ENCODE data around the gene ISG20.
"Not testable (repeated sequence)": the region's sequence is repeated elsewhere in the genome, so short reads cannot be mapped to it uniquely, and the experiment has no call there.

The ISG20 gene

DNA sequence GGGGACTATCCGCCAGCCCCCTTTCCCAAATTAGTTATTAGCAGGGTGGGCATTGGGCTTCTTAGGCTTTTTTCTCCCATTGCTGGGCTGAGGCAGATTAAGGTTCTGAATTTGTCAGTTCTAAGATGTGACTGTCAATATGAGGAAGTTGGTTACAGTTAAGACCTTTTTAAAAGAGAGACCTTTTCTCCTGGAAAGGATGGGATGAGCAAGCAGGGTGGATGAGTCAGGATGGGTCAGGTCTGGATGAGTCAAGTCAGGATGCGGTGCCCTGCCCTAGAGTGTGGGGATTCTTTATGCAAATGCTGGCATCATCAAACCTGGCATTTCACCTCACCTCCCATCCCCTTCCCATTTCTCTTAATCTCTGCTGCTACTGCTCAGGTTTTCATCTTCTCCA, 15.8 kb upstream of the ISG20 start:
- no peak for TF ChIP-seq JUND (IDR thresholded peaks at IDR 0.05; ENCODE audit: low read depth)
- in situ Hi-C loops (cut with HindIII; ENCODE audit: low pct_unique_long_range_greater_than_20kb, low sequenced_read_pairs): no loop called here
- DNase-seq (ENCODE audit: low read depth in 1 of 2, low spot score in 1 of 2): no peak

DNA sequence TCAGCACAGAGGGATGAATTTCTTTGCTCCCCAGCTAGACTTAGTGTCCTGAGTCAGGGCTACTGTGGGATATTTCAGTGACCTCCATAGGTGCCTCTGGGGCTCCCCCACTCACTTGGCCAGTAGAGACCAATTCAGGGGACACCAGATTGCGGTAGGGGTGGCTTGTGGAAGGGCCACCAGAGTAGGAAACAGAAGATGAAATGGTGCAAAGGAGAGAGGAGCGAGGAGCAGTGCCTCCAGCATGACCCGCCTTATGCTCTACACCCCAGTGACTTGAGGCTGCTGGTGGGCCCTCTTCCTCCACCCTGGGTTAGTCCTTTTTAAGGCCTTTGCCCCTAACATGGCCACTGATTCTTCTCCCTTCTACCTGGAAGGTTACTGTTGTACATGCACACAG, 15.2 kb upstream of the ISG20 start:
- TF ChIP-seq JUND (IDR thresholded peaks at IDR 0.05; ENCODE audit: low read depth): no peak

DNA sequence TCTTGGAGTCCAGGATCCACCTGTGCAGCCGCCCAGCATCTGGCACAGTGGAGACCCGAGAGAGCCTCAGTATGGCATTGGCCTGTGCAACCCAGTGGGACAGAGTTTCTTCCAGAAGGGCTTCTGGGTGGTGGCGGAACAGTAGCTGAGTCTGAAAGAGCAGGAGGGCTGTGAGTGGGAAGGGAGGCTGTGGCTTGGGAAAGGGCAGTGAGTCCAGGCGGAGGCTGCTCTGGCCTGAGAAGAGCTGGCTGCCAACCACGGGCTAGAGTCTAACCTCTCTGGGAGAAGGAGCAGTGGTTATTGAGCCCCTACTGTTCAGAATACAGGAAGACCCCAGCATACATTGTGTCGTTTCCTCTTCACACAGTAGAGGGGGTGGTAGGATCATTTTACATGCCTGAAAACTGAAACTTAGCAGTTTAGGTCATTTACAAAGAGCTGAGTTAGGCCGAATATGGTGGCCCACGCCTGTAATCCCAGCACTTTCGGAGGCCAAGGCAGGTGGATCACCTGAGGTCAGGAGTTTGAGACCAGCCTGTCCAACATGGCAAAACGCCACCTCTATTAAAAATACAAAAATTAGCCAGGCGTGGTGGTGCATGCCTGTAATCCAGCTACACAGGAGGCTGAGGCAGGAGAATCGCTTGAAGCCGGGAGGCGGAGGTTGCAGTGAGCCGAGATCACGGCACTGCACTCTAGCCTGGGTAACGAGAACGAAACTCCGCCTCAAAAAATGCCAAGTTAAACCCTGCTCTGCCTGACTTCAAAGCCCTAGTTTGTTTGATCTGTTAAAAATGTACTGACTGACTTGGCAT, 14.5 kb upstream of the ISG20 start:
- in situ Hi-C loops (cut with HindIII; ENCODE audit: low pct_unique_long_range_greater_than_20kb, low sequenced_read_pairs): no loop called here
- TF ChIP-seq JUND (IDR thresholded peaks at IDR 0.05; ENCODE audit: low read depth): no peak
- DNase-seq (ENCODE audit: low read depth in 1 of 2, low spot score in 1 of 2): no peak

More for the DNA sequence above, 15.2 kb upstream of the ISG20 start:
- no peak for DNase-seq (ENCODE audit: low read depth in 1 of 2, low spot score in 1 of 2)
- in situ Hi-C loops (cut with HindIII; ENCODE audit: low pct_unique_long_range_greater_than_20kb, low sequenced_read_pairs): no loop called here

DNA sequence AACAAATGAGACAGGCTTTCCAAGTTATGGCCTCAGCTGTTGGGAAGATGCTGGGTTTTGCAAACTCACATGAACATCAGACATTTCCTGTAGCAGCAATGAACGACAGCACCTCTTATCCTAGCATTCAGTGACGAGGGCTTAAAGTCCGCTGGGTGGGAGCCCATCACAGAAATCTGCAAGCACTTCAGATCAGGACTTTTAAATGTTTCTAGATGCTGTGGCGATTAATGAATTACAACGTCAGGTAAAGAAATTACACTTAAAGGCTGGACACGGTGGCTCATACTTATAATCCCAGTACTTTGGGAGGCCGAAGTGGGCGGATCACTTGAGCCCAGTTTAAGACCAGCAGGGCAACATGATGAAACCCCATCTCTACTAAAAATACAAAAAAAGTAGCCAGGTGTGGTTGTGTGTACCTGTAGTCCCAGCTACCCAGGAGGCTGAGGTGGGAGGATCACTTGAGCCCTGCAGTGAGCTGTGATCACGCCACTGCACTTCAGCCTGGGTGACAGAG, 13.8 kb upstream of the ISG20 start:
- no peak for DNase-seq (ENCODE audit: low read depth in 1 of 2, low spot score in 1 of 2)
- in situ Hi-C loops (cut with HindIII; ENCODE audit: low pct_unique_long_range_greater_than_20kb, low sequenced_read_pairs): no loop called here
- no peak for TF ChIP-seq JUND (IDR thresholded peaks at IDR 0.05; ENCODE audit: low read depth)

DNA sequence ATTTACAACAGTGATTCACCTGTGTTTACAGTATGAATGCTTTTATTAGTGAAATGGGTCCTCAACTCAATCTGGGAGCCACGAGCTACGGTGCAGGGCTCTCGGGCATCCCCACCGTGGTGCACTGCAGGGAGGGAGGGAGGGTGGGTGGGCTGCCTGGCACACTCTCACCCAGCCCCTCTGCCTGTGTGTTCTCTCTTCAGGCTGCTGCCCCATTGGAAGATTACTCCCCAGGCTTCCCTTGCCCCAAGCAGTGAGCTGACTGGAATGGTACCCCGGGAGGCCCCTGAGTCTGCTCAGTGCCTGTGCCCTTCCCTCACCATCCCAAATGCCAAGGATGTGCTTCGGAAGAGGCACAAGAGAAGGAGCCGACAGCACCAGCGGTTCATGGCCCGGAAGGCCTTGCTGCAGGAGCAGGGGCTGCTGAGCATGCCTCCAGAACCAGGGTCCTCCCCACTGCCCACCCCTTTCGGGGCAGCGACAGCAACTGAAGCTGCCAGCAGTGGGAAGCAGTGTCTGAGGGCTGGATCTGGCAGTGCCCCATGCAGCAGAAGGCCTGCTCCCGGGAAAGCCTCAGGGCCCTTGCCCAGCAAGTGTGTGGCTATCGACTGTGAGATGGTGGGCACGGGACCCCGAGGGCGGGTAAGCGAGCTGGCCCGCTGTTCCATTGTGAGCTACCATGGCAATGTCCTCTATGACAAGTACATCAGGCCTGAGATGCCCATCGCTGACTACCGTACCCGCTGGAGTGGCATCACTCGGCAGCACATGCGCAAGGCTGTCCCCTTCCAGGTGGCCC, 12.7 kb upstream of the ISG20 start:
- in situ Hi-C loops (cut with HindIII; ENCODE audit: low pct_unique_long_range_greater_than_20kb, low sequenced_read_pairs): no loop called here
- TF ChIP-seq JUND (IDR thresholded peaks at IDR 0.05; ENCODE audit: low read depth): no peak
- no peak for DNase-seq (ENCODE audit: low read depth in 1 of 2, low spot score in 1 of 2)

DNA sequence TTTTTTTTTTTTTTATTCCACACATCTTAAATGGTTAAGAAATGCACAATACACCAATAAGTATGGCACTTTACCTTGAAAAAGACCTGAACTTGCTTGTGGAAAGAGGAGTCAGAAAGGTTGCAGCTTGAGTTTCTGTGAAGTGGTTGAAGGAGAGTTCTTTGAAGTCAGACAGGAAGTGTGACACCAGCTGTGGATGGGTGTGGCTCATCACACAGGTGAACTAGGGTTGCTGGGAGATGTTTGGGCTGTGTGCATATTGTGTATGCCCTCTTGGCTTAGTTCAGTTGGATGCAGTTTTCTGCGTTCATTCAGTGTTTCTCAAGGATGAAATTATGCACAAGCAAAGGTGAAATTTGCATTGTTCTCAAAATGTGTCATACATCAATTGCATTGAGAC, 11.4 kb upstream of the ISG20 start:
- in situ Hi-C loops (cut with HindIII; ENCODE audit: low pct_unique_long_range_greater_than_20kb, low sequenced_read_pairs): no loop called here
- DNase-seq (ENCODE audit: low read depth in 1 of 2, low spot score in 1 of 2): no peak
- TF ChIP-seq JUND (IDR thresholded peaks at IDR 0.05; ENCODE audit: low read depth): no peak

DNA sequence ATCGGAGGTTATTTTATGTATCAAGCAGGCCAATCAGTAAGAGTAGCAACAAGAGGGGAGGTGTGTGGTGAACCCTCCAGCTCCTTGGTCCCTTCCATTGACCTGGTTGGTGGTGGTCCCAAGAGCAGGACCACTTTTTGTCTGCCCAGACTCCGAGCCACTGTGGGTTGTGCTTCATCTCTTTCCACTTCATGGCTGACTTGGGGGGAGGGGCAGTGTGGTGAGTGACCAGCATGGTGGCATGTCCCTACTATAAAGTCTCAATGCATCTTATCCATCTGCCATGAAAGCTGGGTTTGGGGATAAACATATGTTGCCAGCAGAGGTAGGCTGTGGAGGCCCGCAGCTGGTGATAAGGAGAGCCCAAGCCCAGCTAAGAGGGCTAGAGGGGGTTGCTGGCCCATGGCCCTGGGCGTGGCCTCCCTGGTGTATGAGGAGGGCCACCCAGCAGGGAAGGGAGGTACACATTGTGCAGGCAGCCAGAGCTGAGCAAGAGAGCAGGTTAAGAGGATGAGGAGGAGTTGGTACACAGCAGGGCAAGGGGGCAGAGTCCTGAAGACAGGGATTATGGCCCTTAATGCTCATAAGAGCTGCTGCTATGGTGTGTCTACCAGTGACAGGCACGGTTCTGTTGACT, 10.7 kb upstream of the ISG20 start:
- in situ Hi-C loops (cut with HindIII; ENCODE audit: low pct_unique_long_range_greater_than_20kb, low sequenced_read_pairs): no loop called here
- TF ChIP-seq JUND (IDR thresholded peaks at IDR 0.05; ENCODE audit: low read depth): no peak
- DNase-seq (ENCODE audit: low read depth in 1 of 2, low spot score in 1 of 2): no peak

DNA sequence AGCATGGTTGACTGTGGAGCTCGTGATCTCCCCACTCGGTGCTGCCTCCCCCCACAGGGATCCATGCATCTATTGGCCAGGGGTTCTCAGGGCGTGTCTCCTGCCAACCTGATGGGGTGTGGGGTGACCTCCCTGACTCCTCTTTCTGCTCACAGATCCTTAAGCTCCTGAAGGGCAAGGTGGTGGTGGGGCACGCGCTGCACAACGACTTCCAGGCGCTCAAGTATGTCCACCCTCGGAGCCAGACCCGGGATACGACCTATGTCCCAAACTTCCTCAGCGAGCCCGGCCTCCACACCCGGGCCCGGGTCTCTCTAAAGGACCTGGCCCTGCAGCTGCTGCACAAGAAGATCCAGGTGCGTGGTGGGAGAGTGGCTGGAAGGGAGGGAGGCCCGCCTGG, 9.7 kb upstream of the ISG20 start:
- no peak for TF ChIP-seq JUND (IDR thresholded peaks at IDR 0.05; ENCODE audit: low read depth)
- in situ Hi-C loops (cut with HindIII; ENCODE audit: low pct_unique_long_range_greater_than_20kb, low sequenced_read_pairs): no loop called here
- no peak for DNase-seq (ENCODE audit: low read depth in 1 of 2, low spot score in 1 of 2)

DNA sequence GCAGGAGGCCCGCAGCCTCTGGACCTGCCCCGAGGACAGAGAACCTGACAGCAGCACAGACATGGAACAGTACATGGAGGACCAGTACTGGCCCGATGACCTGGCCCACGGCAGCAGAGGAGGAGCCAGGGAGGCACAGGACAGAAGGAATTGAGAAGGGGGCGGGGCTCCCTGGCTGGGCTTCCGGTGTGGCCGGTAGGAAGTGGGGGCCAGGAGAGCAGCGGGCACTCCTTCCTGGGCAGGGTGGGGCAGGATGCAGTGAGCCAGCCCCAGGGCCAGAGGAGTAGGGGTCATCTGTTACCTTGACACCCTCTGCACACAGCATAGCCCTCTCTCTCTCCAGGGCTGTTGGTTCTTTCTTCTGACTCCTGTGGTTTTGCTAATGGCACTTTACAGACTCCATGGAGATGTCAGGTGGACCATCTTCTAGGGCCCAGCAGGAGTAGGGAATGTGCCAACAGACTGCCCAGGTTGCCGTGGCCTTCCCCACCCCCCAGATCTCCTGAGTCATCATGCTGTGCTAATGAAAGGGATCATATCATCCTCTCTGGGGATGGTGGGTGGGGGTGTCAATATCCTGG, 8.6 kb upstream of the ISG20 start:
- in situ Hi-C loops (cut with HindIII; ENCODE audit: low pct_unique_long_range_greater_than_20kb, low sequenced_read_pairs): no loop called here
- TF ChIP-seq JUND (IDR thresholded peaks at IDR 0.05; ENCODE audit: low read depth): no peak

DNA sequence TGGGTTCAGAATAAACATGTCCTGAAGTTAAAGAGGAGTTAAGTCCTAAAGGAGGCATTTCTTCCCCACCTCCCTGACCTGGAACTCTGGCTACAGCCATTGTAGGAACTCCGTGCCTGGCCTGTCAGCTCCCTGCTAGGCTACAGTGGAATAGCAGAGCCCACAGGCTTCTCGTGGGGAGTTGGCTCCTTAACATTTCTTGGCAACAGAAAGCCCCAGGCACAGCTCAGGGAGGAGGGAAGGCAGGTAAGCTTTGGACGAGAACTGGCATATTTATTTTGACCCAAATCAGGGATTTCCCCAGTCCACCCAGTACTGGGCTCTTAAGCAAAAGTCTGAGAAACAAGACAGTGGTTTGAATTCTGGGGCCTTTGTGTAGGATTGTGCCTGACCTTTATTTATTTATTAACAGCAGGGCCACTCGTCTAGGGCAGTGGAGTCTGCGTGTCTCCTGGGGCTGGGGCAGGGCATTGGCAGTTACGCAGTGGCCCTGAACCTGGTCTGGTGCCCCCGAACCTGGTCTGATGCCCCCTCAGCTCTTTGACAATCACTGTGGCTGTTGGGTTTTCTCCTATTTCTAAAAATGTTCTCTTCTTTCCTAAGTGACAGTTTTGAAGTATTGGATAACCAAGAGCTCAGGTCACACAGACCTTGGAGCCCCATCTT, 7.9 kb upstream of the ISG20 start:
- TF ChIP-seq JUND (IDR thresholded peaks at IDR 0.05; ENCODE audit: low read depth): no peak
- in situ Hi-C loops (cut with HindIII; ENCODE audit: low pct_unique_long_range_greater_than_20kb, low sequenced_read_pairs): no loop called here
- DNase-seq (ENCODE audit: low read depth in 1 of 2, low spot score in 1 of 2): no peak

More for the DNA sequence above, 8.6 kb upstream of the ISG20 start:
- no peak for DNase-seq (ENCODE audit: low read depth in 1 of 2, low spot score in 1 of 2)

DNA sequence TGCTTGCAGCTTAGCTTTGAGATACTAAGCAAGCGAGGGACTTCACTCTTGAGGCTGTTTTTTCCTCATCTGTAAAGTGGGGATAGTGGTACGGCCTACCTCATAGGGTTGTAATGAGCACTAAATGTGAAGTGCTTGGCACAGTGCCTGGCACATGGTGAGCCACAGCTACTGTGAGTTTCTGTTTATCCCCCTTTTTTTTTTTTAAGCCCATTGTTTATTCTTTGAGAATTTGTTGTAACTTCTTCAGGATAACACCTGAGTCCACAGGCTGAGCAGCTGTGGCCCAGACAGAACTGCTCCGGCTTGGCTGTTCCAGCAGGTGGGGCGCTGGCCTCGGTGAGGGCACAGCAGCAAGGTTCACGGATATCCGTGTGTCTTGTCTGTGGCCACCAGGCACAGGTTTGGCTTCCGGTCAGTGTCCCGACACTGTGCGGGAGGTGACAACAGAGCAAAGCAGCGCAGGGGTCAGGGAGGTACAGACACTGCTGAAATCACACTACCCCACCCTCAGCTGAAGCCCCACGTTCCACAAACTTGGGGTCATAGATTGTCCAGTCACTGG, 7.3 kb upstream of the ISG20 start:
- TF ChIP-seq JUND (IDR thresholded peaks at IDR 0.05; ENCODE audit: low read depth): no peak
- in situ Hi-C loops (cut with HindIII; ENCODE audit: low pct_unique_long_range_greater_than_20kb, low sequenced_read_pairs): no loop called here
- DNase-seq (ENCODE audit: low read depth in 1 of 2, low spot score in 1 of 2): no peak

DNA sequence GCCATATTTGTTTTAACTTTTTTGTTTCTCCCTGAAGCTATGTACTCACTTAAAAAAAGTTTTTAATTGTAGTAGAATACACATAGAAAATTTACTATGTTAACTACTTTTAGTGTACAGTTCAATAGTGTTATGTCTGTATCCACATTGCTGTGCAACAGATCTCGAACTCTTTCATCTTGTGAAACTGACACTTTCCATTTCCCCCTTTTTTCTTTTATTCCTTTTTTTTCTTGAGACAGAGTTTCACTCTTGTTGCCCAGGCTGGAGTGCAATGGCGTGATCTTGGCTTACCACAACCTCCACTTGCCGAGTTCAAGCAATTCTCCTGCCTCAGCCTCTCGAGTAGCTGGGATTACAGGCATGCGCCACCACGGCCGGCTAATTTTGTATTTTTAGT, 6.0 kb upstream of the ISG20 start:
- in situ Hi-C loops (cut with HindIII; ENCODE audit: low pct_unique_long_range_greater_than_20kb, low sequenced_read_pairs); DNase-seq (ENCODE audit: low read depth in 1 of 2, low spot score in 1 of 2): not testable (repeated sequence)

All from T47D (cell line).